ENCODE data around the gene KAZN. TPM values are rescaled to one million over a fixed set of nuclear protein-coding genes. Genes with fewer than 3 reads are reported as not detected.

KAZN gene
- total and polyA plus RNA-seq, 2 of the 8 experiments (the other 6 are each of a cell fraction or from before 2014, with no cell fraction given), result 3.7 to 11.8 TPM

GRCh38 chr1:14895727-14896126 lies 297.2 kb downstream of the KAZN start (continued):
- TF ChIP-seq CHD7 (IDR thresholded peaks at IDR 0.05; ENCODE audit: insufficient replicate concordance, low read length) (no peak), NRF1 (IDR thresholded peaks at IDR 0.05; ENCODE audit: low read depth, low read length) (no peak), RNF2 (IDR thresholded peaks at IDR 0.05; ENCODE audit: borderline replicate concordance, low read depth, low read length, missing control alignments, poor library complexity, severe bottlenecking) (no peak), SIN3A (conservative IDR thresholded peaks at IDR 0.05 in 1 of 2, IDR thresholded peaks at IDR 0.05 in 1 of 2; ENCODE audit: low read depth in 1 of 2, low read length in 2 of 2) (no peak), JUND (IDR thresholded peaks at IDR 0.05; ENCODE audit: low read length) (no peak), SUZ12 (IDR thresholded peaks at IDR 0.05; ENCODE audit: low read length) (no peak), RXRA (IDR thresholded peaks at IDR 0.05; ENCODE audit: insufficient read depth, low read depth, low read length) (no peak), CTBP2 (IDR thresholded peaks at IDR 0.05; ENCODE audit: borderline replicate concordance, insufficient read depth, insufficient read length, low read length) (no peak), HDAC6 (IDR thresholded peaks at IDR 0.05; ENCODE audit: low read depth, low read length) (no peak), TAF7 (optimal IDR thresholded peaks at IDR 0.05; ENCODE audit: borderline replicate concordance, low read depth, low read length) (no peak)
